ENCODE measurements around the gene IFNL3.

GRCh38 chr19:39237200-39238184, 7.3 kb downstream of the IFNL3 start:
- TF ChIP-seq POLR2AphosphoS5 (IDR thresholded peaks at IDR 0.05) = no peak
- no peak for TF ChIP-seq CTCF (IDR thresholded peaks at IDR 0.05)

Measured in esophagus muscularis mucosa (tissue), 3 donors.